H1 (cell line): ENCODE results near the gene GALNT9. TPM values are rescaled to one million over a fixed set of nuclear protein-coding genes. Genes with fewer than 3 reads are reported as not detected.

Experiments used
- CHD1 ChIP-seq: IDR thresholded peaks from 2 replicates; pipeline ENCODE4 v1.6.1; 2012; ENCODE audit warnings: low read depth, low read length, improper control_type of control experiment
- EZH2 ChIP-seq: fragments of 200-600 bp; sonication (generic); IDR thresholded peaks from 2 replicates; pipeline ENCODE4 v1.7.1; 2012; ENCODE audit warnings: low read depth, mild to moderate bottlenecking, moderate library complexity, low read length, inconsistent platforms; ENCODE audit not compliant: severe bottlenecking
- polyA plus RNA-seq, 7 experiments: library from polyadenylated mRNA; depleted of rRNA in 3 of 7; stranded (reverse) in 5 of 7; unstranded in 2 of 7; fragments of >200 nt in 5 of 7; fragments of 200-250 nt in 2 of 7; gene quantifications; 1 replicate in 5 of 7; 2 replicates in 1 of 7; 4 replicates in 1 of 7; pipeline versions ENCODE4 v1.2.1 to v1.2.3, GENCODE V29; 2011 to 2013; ENCODE audit warnings: missing spikeins in 2 of 7, mixed read lengths in 2 of 7
- total RNA-seq: library from RNA; stranded (reverse); fragmentation: NEBNext Ultra II Directional; extraction: Animal tissue kit (Norgen Biotek cat#: 25700); gene quantifications from 2 replicates; pipeline ENCODE4 v1.2.1, GENCODE V29; 2021
- TF ChIP-seq, protein P1 (sequence below): fragments of 300-600 bp; sonication (generic); IDR thresholded peaks from 2 replicates; pipeline ENCODE4 v1.7.1; 2012; ENCODE audit warnings: low read length, moderate library complexity, mild to moderate bottlenecking, inconsistent platforms; ENCODE audit not compliant: insufficient replicate concordance

The GALNT9 gene
- total and polyA plus RNA-seq, 2 of the 8 experiments (the other 6 are each of a cell fraction or from before 2014, with no cell fraction given): 2.0 to 3.6 TPM

DNA sequence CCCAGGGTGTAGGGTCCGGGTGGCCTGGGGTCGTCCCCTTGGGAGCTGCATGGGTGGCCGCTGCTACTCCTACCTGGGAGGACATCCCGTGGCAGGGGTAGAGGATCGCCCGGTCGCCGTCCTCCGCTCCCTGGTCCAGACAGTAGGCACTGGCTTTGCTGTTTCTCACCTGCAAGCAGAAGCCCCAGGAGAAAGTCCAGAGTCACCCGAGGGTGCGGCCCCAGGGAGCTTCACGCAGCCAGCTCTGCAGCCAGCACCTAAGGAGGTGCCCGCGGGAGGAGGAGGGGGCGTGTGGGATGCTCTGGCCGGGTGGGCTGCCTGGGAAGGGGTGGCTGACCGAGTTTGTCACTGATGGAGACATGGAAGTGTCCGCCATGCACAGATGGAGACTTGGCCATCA is 130.3 kb downstream of the GALNT9 start (continued):
- TF ChIP-seq, protein P1, sequence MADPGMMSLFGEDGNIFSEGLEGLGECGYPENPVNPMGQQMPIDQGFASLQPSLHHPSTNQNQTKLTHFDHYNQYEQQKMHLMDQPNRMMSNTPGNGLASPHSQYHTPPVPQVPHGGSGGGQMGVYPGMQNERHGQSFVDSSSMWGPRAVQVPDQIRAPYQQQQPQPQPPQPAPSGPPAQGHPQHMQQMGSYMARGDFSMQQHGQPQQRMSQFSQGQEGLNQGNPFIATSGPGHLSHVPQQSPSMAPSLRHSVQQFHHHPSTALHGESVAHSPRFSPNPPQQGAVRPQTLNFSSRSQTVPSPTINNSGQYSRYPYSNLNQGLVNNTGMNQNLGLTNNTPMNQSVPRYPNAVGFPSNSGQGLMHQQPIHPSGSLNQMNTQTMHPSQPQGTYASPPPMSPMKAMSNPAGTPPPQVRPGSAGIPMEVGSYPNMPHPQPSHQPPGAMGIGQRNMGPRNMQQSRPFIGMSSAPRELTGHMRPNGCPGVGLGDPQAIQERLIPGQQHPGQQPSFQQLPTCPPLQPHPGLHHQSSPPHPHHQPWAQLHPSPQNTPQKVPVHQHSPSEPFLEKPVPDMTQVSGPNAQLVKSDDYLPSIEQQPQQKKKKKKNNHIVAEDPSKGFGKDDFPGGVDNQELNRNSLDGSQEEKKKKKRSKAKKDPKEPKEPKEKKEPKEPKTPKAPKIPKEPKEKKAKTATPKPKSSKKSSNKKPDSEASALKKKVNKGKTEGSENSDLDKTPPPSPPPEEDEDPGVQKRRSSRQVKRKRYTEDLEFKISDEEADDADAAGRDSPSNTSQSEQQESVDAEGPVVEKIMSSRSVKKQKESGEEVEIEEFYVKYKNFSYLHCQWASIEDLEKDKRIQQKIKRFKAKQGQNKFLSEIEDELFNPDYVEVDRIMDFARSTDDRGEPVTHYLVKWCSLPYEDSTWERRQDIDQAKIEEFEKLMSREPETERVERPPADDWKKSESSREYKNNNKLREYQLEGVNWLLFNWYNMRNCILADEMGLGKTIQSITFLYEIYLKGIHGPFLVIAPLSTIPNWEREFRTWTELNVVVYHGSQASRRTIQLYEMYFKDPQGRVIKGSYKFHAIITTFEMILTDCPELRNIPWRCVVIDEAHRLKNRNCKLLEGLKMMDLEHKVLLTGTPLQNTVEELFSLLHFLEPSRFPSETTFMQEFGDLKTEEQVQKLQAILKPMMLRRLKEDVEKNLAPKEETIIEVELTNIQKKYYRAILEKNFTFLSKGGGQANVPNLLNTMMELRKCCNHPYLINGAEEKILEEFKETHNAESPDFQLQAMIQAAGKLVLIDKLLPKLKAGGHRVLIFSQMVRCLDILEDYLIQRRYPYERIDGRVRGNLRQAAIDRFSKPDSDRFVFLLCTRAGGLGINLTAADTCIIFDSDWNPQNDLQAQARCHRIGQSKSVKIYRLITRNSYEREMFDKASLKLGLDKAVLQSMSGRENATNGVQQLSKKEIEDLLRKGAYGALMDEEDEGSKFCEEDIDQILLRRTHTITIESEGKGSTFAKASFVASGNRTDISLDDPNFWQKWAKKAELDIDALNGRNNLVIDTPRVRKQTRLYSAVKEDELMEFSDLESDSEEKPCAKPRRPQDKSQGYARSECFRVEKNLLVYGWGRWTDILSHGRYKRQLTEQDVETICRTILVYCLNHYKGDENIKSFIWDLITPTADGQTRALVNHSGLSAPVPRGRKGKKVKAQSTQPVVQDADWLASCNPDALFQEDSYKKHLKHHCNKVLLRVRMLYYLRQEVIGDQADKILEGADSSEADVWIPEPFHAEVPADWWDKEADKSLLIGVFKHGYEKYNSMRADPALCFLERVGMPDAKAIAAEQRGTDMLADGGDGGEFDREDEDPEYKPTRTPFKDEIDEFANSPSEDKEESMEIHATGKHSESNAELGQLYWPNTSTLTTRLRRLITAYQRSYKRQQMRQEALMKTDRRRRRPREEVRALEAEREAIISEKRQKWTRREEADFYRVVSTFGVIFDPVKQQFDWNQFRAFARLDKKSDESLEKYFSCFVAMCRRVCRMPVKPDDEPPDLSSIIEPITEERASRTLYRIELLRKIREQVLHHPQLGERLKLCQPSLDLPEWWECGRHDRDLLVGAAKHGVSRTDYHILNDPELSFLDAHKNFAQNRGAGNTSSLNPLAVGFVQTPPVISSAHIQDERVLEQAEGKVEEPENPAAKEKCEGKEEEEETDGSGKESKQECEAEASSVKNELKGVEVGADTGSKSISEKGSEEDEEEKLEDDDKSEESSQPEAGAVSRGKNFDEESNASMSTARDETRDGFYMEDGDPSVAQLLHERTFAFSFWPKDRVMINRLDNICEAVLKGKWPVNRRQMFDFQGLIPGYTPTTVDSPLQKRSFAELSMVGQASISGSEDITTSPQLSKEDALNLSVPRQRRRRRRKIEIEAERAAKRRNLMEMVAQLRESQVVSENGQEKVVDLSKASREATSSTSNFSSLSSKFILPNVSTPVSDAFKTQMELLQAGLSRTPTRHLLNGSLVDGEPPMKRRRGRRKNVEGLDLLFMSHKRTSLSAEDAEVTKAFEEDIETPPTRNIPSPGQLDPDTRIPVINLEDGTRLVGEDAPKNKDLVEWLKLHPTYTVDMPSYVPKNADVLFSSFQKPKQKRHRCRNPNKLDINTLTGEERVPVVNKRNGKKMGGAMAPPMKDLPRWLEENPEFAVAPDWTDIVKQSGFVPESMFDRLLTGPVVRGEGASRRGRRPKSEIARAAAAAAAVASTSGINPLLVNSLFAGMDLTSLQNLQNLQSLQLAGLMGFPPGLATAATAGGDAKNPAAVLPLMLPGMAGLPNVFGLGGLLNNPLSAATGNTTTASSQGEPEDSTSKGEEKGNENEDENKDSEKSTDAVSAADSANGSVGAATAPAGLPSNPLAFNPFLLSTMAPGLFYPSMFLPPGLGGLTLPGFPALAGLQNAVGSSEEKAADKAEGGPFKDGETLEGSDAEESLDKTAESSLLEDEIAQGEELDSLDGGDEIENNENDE: no peak
- TF ChIP-seq EZH2 (no peak), CHD1 (no peak)
